ENCODE results near the gene TMEM203.

The TMEM203 gene

DNA sequence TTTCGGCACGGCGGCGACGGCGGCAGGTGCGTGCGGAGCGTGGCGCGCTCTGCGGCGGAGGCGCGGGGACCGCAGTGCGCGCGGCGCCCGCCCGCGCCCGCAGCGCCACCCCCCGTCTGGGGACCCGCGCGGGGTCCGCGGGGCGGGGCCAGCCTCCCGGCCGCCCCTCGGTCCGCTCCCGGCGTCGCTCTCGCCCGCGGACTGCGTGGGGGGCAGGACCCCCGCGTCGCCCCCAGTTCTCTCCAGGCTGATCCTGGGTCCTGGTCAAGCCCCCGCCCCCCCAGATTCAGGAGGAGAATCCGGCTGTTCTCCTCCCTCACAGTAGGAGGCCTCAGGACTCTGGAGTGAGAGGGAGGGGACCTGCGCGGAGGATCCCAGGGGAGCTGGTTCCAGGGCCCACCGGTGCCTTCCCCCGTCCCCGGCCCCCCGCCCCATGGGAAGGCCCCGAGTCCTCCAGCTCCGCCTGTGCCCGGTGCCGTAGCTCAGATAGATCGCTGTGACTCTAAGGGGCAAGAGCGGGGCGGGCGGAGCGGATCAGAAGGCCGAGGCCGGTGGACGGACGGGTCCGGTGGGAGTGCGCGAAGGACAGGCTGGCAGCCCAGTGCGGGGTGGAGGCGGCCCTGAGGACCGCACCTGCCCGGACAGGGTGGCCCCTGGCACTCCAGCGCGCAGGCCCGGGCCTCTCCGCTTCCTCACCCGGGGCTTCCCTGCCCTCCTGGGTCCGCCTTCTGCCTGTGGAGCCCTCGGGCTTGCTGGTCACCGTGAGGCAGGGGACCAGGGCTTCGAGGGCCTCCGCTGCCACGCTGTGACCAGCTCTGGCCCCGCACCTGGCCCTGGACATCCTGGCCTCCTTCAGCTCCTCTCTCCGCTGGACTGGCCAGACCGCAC lies 17.0 kb upstream of the TMEM203 start, which contains the start of gene RNF208:
RNF208 (minus strand) TSS at position 51 of the 888 bp plus-strand sequence. CDS start 1,028 bp downstream, outside the sequence.
- DNase-seq (ENCODE audit: low read depth): no peak
- H3K4me3 ChIP-seq (ENCODE audit: control insufficient read depth, low read depth, low read length): peak within 1 kb of the TSS; percentile 40
- TF ChIP-seq, protein P1, sequence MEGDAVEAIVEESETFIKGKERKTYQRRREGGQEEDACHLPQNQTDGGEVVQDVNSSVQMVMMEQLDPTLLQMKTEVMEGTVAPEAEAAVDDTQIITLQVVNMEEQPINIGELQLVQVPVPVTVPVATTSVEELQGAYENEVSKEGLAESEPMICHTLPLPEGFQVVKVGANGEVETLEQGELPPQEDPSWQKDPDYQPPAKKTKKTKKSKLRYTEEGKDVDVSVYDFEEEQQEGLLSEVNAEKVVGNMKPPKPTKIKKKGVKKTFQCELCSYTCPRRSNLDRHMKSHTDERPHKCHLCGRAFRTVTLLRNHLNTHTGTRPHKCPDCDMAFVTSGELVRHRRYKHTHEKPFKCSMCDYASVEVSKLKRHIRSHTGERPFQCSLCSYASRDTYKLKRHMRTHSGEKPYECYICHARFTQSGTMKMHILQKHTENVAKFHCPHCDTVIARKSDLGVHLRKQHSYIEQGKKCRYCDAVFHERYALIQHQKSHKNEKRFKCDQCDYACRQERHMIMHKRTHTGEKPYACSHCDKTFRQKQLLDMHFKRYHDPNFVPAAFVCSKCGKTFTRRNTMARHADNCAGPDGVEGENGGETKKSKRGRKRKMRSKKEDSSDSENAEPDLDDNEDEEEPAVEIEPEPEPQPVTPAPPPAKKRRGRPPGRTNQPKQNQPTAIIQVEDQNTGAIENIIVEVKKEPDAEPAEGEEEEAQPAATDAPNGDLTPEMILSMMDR (conservative IDR thresholded peaks at IDR 0.05; ENCODE audit: control insufficient read depth, insufficient read depth, low read depth, low read length): no peak

DNA sequence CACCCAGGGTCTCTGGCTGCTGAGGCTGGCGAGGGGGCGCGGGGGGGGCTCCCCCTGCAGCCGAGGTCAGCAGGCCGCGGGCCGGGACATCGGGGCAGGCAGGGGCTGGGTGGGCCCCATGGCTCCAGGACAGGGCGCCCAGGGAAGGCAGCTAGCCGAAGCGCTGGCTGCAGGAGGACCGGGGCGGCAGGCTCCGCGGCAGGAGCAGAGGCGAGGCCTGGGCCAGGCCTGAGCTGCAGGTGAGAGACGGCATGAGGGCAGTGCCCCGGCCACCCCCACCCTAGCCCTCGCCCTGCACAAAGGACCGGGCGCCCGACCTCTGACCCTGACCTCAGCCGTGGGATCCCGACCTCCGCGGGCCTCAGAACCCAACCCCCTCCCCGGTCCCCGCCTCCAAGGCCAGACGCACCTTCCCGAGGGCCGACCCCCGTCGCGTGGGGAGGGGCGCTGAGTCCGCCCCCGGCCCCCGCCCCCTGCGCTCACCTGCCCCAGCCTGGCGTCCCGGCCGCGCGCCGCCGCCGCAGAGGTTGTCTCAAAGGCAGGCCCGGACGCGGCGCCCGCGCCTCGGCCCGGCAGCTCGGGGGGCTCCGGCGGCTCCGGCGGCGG lies 16.2 kb upstream of the TMEM203 start:
- no peak for DNase-seq (ENCODE audit: low read depth)
- TF ChIP-seq, protein P1 (conservative IDR thresholded peaks at IDR 0.05; ENCODE audit: control insufficient read depth, insufficient read depth, low read depth, low read length): no peak
- no peak overlapping the region for H3K4me3 ChIP-seq (ENCODE audit: control insufficient read depth, low read depth, low read length)

DNA sequence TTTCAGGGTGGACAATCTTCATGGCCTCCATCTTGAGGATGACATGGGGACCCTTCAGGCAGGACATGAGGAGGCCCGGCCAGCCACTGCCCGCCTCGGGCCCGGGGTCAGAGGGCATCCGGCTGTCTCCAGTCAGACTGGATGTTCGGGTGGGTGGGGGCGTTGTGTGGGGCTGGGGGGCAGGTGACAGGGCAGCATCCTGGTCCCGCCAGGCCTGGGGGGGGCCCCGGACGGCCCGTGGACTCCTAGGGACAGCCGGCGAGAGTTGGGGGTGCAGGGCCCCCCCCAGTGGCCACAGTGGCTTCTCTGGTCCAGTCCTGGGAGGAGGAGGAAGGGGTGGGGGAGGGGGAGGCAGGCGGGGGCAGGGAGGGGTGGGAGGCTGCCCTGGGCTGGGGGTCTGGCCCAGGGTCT lies 15.7 kb upstream of the TMEM203 start:
- DNase-seq (ENCODE audit: low read depth): no peak
- TF ChIP-seq, protein P1 (conservative IDR thresholded peaks at IDR 0.05; ENCODE audit: control insufficient read depth, insufficient read depth, low read depth, low read length): no peak
- no peak overlapping the region for H3K4me3 ChIP-seq (ENCODE audit: control insufficient read depth, low read depth, low read length)

DNA sequence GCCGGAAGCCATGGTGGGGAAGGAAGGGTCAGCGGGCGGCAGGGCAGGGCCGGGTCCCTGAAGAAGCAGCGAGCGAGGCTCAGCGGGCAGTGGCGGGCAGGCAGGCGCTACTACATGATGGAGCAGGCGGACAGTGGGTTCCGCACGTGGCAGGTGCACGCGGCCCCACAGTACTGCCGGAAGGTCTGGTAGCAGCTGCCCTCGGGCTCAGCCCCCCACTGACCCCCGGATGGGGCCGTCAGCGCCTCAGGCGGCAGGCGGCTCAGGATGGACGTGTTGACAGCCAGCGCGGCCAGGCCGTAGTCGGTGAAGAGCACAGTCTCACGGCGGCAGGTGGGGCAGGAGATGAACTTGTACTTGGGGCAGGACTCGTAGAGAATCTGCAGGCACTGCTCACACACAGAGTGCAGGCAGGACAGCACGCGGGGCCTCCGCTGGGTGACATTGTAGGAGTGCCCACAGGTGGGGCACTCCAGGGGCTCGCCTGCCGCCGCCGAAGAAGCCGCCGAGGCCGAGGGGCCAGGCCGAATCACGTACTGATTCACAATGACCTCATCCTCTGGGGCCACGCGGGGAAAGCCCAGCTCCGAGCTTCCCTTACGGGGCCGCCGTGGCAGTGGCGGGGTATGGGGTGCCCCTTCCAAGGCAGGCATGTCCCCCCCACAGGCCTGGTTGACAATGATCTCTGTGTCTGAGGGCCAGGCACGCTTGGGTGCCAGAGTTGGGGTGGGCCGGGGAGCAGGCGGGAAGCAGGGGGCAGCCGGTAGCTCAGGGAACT lies 15.1 kb upstream of the TMEM203 start:
- H3K4me3 ChIP-seq (ENCODE audit: control insufficient read depth, low read depth, low read length): no peak overlapping the region
- no peak for DNase-seq (ENCODE audit: low read depth)
- TF ChIP-seq, protein P1 (conservative IDR thresholded peaks at IDR 0.05; ENCODE audit: control insufficient read depth, insufficient read depth, low read depth, low read length): no peak

DNA sequence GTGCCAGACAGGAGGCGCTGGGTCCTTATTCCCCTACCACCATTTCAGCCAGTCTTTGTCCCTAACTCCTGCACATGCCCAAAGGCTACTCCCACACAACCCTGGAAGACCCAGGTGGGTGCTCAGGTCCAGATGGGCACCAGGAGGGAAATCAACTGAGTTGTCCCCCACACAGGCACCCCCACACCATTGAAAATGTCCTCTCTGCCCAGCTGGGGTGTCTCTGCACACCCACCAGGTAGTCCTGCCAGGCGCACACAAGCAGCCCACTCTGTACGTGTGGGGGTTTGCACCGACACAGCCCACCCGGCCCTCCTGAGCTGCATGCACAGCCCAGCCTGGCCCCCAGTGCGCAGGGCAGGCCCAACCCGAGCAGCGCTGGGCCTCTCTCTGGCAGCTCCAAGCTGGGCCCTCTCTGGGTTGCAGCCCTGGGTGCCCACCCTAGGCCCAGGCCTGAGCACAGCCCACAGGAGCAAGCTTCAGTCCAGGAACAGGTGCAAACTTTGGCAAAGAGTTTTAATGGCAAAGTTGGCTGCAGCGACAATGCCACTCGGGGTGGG lies 14.4 kb upstream of the TMEM203 start:
- TF ChIP-seq, protein P1 (conservative IDR thresholded peaks at IDR 0.05; ENCODE audit: control insufficient read depth, insufficient read depth, low read depth, low read length): no peak
- H3K4me3 ChIP-seq (ENCODE audit: control insufficient read depth, low read depth, low read length): no peak overlapping the region

DNA sequence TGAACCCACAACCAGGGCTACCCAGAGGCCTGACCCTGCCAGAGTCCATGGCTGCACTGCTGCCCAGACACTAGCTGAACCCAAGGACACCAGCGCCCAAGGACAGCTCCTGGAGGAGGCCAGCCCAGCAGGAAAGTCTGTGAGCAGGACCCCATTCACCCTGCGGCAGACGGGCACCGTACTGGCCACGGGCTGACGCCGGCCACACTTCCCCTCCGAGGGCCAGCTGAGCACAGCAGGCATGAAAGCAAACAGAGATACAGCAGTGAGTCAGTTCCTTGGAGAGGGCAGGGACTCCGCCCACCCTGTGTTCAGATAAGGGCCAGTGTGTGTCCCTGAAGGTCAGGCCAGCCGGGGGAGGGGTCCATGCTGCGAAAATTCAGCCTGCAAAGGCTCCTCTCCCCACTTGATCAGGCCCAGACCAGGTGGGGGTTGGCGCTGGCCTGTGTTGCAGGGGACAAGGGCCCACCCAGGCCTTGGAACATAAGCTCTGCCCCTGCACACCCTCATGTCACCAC lies 13.4 kb upstream of the TMEM203 start:
- H3K4me3 ChIP-seq (ENCODE audit: control insufficient read depth, low read depth, low read length): no peak overlapping the region
- TF ChIP-seq, protein P1 (conservative IDR thresholded peaks at IDR 0.05; ENCODE audit: control insufficient read depth, insufficient read depth, low read depth, low read length): no peak

More for the DNA sequence above, 14.4 kb upstream of the TMEM203 start:
- DNase-seq (ENCODE audit: low read depth): no peak

More for the DNA sequence above, 13.4 kb upstream of the TMEM203 start:
- DNase-seq (ENCODE audit: low read depth): peak; percentile 14

Data from fibroblast of mammary gland (primary cell).